GM21390 (cell line): ENCODE results near the gene TGM1.
A peak's percentile ranks its signal among the peaks of the same experiment; 100 is the strongest.

Experiments
- ATAC-seq: cut with Tn5 transposase; IDR thresholded peaks from one replicate; pipeline ENCODE4 v1.9.1; 2021; ENCODE audit not compliant: unreplicated experiment

TGM1 gene

DNA sequence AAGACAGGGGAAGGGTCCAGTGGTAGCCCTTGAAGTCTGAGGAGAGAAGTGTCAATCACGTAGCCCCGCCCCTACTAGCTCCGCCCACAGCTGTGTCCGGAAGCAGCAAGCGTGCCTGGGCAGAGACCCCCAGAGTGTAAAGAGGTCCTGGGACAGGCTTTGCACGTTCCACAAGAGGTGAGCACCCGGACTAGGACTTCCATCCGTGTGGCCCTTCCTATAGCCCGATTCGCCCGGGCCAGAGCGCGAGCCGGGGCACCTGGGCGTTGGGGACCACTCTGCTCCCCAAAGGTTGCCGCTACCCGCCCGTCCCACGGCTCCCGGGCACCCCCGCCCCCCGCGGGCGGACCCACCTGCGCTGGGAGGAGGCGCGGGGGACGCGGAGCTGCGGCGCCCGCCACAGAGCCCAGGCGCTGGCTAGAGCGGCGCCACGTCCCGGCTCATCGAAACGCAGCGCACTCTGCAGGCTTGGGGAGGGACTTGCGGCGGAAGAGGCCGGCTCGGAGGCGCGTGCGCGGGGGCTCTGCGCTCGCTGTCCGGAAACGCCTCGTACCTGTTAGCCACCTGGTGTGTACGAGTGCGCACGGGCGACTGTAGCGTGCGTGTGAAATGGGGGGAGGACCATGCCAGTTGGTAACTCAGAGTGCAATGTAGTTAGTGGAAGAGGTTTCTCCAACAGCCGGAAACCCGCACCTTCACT, 8.3 kb upstream of the TGM1 start, which contains the start of gene RABGGTA:
Gene RABGGTA, minus strand, starts transcription at position 464 of the 700 bp plus-strand sequence. CDS start 482 bp downstream, outside the sequence.
- ATAC-seq, result peak; percentile 86

DNA sequence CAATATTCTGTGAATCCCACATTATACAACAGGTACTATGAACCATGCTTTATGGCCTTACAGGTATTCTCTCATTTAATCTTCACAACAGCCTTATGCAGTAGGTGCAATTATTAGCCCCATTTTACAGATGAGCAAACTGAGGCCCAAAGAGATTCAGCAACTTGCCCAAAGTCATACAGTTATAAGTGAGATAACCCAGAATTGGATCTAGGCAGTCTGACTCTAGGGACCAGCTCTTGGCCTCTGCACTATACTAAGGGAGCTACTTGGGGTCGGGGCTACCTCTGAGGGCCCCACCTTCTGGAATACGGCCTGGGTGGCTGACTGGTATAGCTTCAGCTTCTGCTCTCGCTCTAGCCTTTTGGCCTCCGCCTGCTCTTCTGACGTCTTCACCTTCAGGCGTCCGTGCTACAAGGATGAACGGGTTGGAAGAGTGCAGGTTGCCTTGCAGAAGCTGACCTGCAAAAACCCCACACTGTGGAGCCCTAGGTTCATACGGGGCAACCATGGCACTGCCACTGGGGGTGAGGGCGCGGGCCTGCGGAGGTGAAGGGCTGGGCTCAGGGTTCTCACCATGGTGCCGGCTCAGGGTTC, 7.7 kb upstream of the TGM1 start:
- ATAC-seq, result no peak

DNA sequence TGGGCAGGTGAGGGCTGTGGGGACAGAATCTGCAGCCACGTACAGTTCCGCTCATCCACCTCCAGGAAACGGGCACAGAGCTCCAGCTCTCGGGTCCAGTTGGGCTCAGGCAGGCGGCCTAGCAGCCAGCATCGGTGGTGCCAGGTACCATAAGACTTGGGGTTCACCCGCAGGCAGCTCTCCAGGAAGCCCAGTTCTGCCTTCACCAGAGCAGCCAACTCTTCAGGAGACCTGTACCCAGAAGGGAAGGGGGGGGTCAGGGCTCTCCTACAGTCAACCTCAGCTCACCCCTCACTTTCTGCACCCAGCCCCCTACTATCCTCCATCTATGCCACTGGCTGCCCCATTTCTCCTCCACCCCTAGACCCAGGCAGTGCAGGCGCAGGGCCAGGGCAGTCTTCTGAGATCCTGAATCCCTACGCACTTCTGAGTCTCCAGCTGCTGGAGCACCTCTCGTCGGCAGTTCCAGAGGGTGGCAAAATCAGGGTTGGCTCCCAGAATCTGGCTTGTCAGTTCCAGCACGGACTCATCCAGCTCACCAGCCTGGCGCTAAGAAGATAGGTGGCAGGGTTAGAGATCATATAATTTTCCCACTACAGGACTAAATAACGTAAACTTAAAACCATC, 7.0 kb upstream of the TGM1 start:
- no peak for ATAC-seq

DNA sequence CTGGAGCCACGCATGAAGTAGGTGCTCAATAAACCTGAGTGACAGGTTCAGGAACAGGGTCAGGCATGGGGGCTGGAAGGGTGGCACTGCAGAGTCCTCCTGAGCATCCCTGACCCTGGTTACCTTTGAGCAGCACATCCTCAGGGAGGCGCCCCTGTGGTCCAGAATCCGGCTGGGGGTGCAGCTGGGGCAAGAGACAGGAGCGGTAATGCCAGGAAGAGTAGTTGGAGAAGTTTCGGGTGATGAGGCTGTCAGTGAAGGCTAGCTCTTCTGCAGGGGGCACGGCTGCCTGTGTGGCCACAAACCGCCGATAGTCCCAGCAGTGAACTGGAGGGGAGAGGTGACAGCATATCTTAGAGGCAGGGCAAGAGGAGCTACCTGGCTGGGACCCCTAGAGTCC, 6.4 kb upstream of the TGM1 start:
- no peak for ATAC-seq

DNA sequence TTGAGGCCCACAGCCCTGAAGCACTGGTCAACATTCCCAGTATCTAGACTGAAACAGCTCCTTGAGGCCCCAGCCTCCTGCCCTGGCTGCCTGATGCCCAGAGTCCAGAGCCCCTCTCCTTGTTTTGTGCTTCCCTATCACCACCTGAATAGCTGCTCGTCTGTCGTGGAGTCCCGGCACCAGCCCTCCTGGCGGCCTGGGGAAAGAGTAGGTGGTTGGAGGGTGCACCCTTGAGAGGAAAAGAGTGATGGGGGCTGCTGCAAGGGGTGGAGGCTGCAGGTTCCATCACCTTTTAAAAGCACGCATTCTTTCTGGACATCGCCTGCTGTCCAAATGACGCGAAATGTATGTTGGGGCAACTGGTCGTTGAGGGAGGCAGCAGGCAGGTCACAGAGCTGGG, 5.2 kb upstream of the TGM1 start:
- ATAC-seq, result no peak

DNA sequence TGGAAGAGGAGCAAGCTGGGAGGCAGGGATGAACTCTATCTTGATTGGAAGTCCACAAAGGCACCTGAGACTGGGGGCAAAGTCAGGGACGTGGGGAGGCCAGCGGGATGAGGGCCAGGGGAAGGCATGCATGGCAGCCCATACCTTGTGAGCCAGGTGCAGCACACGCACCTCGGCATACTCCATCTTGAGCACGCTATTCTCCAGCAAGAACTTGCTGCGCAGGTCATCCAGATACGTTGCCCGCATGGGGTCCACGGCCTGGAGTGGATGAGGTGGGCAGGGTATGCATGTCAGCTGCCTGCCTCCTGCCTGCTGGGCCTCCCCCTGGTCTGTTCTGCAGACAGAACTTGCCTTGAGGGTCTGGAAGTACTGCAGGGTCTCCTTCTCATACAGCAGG, 4.5 kb upstream of the TGM1 start:
- ATAC-seq, result no peak

DNA sequence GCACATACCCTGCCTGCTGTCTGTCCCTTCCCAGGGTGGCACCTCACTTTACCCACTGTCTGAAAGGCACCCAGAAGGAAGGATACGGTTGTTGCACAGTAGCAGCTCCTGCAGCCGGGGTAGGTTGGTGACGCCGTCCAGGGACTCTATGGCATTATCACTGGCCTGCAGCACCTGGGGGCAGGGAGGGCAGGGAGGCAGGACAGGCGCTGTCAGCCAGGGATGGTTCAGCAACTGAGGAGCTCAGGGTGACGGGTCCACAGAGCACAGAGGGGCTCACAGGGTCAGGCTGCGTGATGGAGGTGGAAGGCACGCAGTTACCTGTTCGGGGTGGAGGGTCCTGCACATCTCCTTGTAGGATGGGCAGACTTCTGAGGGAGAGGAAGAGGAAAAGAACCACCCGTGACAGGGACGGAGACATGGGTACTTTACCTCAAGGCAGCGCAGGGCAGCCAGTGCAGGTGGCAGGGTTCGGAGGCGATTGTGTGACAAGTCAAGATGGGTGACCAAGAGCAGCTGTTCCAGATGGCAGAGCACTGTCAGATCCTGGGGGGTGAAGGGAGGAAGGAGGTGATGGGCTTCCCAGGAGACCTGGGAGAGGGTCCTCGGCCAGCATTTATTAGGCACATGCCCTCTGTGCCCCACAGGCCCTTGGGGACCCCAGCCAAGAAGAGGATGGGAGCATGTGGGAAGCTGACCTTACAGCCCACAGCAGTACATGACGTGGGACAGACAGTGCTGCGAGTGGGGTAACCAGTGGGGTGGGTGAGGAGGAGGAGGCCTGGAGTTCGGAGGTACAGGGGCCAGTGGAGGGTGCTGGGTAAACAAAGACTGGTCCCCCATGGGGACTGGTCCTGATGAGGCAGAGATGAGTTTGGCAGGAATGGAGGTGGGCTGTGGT, 3.6 kb upstream of the TGM1 start:
- ATAC-seq, result no peak

DNA sequence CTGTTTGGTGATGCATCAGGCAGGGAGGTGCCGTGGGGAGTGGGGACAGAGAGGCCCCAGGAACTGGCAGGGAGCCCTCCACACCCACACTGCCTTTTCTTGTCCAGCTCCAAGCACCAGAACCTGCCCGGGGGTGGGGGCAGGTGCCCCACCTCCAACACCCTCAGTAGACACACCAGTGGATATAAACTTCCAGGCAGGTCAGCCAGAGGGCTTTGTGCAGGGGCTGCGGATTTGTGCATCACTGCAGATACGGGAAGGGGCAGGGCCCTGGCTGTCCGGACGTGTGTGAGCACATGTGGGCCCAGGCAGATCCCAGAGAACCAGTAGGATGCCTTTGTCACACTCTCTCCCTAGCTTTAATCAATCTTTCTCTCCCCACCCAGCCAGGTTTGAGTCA, 1.3 kb upstream of the TGM1 start:
- ATAC-seq, result no peak

DNA sequence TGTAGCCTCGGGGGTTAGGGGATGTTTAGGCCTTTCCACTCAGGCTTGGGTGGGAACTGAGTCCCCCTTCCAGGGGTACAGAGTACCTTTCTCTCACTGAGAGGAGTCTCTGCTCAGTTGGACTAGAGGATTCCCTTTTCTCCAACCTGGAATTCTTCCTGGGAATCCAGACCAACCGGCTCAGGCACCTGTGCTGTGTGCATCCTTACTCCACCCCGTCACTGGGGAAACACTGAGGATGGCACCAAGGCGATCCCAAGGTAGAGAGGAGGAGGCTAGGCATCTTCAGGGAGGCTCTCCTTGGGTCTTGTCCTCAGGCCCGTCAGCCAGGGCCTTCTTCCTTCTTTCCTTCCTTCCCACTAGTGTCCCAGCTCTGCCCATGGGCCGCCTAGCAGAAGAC, 871 bp upstream of the TGM1 start:
- no peak for ATAC-seq

DNA sequence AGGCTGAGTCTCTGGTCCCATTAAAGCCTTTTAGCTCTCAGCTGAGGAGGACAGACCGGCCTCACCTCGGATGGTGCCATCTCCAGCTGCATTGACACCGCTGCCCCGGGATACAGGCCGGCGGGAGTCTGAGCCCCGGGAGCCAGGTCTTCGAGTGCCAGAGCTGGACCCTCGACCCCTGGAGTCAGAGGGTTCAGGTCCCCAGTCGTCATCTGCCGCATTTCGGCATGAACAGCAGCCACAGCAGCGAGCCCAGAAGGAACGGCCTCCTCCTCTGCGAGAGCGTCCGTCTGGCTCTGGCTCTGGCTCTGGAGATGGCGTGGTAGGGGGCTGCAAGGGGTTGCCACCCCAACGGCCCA, 1.0 kb downstream of the TGM1 start:
- no peak for ATAC-seq

DNA sequence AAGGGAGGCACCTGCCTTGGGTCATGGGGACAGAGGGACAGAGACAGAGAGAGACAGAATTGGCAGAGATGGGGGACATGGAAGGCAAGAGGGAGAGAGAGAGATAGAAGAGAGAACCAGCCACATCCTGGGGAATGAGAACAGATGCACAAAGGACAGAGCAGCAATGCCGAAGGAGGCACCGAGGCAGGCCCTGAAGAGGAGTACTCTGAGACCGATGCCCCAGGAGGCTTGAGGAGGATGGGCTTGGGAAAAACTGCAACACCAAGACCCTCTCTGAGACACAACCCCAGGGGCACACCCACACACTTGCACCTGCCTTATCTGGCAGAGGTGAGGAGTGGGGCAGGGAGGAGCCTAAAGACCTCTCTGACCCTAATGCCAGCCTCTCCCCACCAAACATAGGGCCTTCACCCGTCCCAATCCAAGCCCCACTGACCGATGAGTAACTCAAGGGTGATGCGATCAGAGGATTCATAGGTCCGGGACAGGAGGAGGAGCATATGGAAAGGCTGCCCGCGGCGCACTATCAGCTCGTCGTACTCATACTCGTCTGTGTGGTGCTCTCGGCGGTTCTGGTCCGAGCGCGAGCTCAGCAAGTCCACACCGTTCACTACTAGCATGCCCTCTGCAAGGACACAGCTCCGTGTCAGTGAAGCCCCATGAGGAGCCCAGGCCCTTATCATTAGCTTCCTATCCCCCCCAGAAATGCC, 1.6 kb downstream of the TGM1 start:
- ATAC-seq, result no peak

DNA sequence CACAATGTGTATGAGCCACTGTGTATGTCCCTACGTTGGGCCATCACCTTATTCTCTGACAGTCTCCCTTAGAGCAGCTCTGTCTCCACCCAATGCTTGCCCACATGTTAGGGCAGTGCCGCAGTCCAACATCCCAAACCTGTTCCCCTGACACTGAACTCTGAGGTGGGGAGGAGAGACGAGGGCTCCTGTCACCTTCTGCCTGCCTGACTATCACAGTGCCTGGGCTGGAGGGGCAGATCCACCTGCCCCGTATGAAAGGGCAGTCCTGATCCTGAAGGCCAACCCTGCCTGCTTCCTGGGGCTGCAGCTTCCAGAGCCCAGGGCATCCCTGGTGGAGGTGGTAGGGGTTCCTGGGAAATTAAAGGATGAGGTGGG, 2.2 kb downstream of the TGM1 start:
- no peak for ATAC-seq

DNA sequence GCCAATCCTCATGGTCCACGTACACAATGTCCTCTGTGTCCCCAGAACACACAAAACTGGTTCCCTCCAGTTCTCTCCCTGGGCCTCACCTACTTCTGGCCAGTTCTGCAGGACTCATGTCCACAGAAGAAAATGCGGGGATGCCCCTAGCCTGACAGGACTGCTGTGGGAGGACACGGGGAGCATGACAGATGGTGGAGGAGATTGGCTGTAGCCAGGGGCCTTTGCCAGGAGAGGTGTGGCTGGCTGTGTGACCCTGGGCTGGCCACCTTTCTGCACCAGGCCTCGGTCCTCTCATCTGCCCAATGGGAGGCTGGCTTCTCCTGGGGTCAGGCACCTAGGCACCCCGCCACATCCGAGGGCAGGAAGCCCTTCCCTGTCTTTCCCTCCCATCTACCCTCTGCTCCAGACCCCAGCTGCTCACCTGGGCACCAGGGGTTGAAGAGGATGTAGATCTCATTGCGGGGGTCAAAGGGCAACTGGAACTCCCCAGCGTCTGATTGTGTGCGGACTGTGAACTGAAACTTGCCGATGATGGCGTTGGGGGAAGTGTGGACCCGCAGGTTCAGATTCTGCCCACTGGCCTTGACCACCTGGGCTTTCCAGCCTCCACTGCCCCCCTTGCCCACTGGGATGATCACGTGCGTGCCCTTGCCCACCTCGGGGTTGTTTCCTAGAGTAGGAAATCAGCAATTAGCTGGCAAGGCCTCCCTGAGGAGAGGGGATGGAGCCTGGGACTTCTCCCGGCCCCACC, 2.8 kb downstream of the TGM1 start:
- no peak for ATAC-seq

DNA sequence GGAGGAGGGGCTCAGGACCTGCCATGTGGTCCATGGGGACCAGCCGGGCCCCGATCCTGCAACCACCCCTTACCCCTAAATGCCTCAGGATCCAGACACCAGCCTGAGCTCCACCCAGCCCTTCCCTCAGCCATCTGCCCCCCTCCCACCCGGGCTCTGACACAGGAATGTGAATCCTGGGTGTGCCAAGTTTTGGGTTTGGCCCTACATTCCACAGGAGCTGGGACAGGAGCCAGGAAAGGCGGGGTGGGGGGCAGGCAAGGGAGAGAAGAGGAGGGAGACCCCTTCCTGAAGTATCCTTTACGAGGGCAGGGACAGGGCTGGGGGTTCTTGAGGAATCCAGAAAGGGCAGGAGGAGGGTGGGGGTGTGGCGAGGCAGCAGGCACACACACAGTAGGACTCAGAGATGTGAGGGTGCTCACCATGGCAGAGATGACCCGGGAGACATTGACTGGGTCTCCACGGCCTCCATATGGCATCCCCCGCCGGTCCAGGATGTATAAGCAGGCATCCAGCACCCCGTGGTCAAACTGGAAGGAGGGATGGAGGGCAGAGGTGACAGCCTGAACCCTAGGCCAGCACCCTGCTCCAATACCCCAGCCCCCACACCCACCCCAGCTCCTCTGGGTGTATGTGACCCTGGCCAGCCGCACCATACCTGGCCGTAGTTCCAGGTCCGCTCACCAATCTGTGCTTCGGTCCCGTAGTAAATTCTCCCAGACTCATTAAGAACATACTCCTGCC, 3.5 kb downstream of the TGM1 start:
- no peak for ATAC-seq

DNA sequence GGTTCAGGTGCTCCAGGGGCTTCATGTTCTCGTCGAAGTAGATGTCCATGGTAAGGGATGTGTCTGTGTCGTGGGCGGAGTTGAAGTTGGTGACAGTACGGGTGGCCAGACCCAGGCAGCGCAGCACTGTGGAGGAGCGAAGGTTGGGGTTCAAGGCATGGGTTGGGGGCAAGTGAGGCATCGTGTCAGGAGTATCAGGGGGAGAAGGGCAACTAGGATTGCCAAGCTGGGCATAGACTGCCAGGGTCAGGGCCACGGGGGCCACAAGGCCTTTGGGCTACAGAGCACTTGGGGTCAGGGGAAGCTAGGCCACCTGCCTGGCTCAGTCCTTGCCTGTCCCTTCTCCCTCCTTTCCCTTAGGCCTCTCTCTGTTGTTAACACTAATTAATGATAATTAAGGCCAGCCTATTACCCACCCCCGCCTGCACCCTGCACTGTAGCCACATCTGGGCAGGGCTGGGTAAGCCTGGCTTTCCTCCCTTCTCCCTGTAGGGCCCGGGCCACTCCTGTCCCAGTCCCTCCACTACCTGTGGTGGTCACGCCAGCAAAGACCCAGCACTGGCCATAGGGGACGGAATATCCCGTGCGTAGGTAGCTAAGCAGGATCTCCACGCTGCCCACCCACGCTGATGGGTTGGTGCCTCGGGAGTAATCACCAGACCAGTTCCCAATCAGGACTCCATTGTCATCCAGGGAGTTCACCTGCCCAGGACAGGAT, 4.3 kb downstream of the TGM1 start:
- ATAC-seq, result no peak

DNA sequence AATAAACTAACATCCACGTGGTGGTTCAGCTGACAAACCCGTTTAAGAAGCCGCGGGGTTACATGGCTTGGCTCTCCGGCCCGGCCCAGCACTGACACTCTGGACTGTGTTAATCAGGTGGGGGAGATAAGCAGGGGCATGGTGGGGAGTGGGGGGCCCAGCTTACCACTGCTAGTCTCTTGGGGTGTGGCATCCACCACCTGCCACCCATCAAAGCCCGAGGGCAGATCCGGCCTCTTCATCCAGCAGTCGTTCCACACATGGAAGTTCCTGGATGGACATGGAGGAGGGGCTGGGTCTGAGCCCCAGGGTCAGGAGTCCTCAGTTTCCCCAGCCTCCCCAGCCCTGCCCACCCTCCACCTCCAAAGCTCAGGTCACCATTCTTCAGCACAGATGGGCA, 4.9 kb downstream of the TGM1 start:
- no peak for ATAC-seq

DNA sequence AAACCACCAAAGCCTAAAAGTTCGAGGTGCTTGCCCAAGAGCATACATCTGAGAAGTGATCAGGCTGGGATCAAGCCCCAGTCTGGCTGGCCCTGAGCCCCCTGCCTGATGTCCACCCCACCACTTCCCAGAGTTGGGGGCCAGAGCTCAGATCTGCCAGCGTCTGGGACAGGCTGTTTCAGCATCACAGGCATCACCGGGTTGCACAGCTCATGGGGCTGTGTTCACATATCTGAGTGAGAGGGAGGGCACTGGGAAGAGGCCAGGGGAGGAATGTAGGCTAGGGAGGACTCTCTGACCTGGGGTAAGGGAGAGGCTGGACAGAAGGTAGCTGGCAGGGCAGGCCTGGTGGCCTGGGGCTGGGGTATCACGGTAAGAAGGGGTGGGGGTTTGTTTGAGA, 6.0 kb downstream of the TGM1 start:
- no peak for ATAC-seq

DNA sequence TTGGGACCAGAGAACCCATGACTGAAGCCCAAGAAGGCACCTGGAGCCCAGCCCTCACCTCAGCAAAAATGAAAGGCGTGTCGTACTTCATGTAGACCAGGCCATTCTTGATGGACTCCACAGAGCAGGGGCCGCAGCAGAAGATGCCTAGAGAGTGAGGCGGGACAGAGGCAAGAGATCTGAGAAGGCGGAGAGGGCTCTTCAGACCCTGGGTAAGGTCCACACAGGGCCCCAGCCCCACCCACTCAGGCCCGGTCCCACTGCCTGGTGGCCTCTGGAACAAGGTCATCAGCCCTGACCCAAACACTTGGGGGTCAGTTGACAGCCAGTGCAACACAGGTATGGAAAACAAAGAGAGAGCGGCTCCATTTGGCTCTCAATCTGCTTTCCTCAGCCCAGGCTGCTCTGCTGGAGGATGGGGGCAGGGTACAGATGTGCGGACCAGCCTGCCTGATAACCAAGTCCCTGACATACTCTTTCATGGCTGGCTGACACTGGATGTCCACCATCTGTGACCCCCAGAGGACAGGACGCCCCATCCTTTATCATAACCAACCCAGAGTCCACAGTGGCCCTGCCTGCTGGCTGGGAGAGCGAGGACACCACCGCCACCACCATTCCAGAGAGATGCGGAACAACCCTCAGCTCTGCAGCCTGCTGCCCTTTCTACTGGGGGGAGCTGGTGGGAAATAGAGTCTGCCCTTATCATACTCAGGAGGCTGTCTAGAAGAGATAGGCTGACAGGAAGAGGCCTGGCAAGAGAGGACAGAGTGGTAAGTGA, 6.9 kb downstream of the TGM1 start:
- no peak for ATAC-seq
